Measurements from ENCODE around the gene ACSF2. TPM values are rescaled to one million over a fixed set of nuclear protein-coding genes. Genes with fewer than 3 reads are reported as not detected.

Gene ACSF2
- total and polyA plus RNA-seq, 8 donors: 60.9 to 148 (median 124) TPM

DNA sequence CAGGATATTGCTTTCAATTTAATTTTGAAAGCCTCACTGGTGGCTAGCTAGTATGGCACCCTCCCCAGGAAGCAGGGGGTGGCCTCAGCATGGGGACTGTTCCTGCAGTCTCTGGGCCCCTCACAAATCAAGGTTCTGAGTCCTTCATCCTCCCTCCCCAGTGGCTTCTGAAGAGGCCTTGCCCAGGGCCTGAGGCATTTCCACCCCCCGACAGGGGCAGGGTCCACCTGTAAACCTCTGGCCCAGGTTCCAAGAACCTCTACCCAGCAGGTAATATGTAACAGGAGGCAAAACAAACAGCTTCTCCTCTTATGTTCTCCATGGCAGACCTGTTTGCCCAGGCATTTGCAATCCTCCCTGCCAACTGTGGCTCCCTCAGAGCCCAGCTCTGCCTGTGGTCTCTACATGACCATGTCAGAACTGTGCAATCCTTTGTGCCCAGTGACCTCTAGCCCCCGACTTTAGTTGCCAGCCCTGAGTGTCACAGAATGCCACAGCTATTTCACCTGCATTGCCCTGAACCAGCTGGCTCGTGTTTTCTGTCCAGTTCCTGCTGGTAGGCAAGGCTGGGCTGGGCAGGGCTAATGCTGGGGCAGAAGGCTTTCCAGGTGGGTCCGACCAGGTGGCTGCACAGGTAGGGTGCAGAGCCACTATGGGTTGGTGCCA is 14.3 kb downstream of the ACSF2 start:
- ATAC-seq (peak; percentile 78), DNase-seq (peak in 2 of 4 donors; percentile 53 to 65)
- Histone ChIP-seq H3K4me3 (no peak overlapping the region), H3K9me3 (no peaks in the 10 kb centered on the region), H3K4me1 (peaks cover 4 to 9% of the 10 kb centered on the region in 2 donors), H3K27ac (peak overlapping the region; percentile 38 to 49), H3K36me3 (peaks cover 0 to 8% of the 10 kb centered on the region in 2 donors), H3K27me3 (no peaks in the 10 kb centered on the region)
- intact Hi-C loops (cut with DNase I): no loop called here
- TF ChIP-seq CTCF (IDR thresholded peaks at IDR 0.05): no peak

DNA sequence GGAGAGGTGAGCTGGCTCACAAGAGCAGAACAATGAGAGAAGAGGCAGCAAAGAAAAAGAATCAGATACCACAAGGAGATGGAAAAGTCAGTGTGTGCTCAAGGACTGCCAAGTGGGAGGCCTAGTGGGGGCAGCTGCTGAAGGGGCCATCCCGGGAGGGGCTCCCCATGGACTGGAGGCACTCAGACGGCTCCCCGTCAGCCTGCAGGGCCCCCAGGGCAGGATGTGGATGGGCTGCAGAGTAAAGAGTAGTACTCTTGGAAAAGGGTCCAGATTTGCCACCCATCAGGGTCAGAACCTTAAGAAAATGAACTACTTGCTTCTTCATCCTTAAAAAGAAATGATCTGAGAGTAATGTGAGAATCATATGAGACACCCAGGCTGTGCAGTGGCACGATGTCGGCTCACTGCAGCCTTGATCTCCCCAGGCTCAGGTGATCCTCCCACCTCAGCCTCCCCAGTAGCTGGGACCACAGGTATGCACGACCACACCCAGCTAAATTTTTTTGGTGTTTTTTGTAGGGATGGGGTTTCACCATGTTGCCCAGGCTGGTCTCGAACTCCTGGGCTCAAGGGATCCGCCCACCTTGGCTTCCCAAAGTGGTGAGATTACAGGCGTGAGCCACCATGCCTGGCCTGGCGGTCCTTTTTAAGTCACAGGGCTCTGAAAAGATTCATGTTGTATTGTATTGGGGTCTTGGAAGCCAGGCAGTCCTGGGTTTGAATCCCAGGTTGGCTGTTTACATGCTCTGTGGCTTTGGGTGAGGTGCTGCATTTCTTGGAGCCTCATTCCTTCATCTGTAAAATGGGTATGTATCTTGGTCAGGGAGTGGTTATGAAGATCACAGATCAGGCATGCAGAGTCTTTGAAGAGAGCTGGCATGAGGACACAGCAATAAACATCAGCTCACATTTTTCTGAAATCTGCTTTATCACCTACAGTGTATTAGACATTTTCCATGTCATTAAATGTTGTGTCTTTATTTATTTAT is 15.1 kb downstream of the ACSF2 start:
- TF ChIP-seq CTCF (IDR thresholded peaks at IDR 0.05): no peak
- no peaks in the 10 kb centered on the region for H3K27me3 ChIP-seq
- peaks cover 4 to 15% of the 10 kb centered on the region in 2 donors for H3K4me1 ChIP-seq
- peaks cover 0 to 8% of the 10 kb centered on the region in 2 donors for H3K36me3 ChIP-seq
- no peak for ATAC-seq
- H3K9me3 ChIP-seq: no peaks in the 10 kb centered on the region
- intact Hi-C loops (cut with DNase I): no loop called here
- no peak overlapping the region for H3K4me3 ChIP-seq
- no peak for DNase-seq
- H3K27ac ChIP-seq: peak overlapping the region; percentile 38 to 49

DNA sequence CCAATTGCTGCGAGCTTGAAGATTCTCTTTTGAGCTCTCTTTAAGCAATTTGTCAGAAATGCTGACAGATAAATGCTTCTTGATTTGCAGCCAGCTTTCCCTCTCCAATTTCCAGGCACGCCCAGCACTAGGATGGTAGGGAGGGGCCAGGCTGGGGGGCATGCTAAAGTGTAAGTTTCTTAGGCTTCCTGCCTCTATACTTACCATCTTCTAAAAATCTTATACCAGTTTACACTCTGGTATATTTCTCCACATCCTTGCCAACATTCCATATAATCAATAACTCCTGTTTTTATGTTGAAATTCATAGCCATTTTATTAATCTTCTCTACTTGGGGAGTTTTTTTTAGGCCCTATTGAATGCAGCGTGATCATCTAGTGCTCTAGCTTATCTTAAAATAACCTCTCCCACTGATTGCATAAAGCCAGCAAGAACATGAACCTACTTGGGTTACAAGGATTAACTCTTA is 17.5 kb downstream of the ACSF2 start:
- no peaks in the 10 kb centered on the region for H3K9me3 ChIP-seq
- TF ChIP-seq CTCF (IDR thresholded peaks at IDR 0.05): no peak
- intact Hi-C loops (cut with DNase I): no loop called here
- no peaks in the 10 kb centered on the region for H3K27me3 ChIP-seq
- H3K27ac ChIP-seq: peak overlapping the region; percentile 28 to 58
- H3K4me1 ChIP-seq: peaks cover 8 to 16% of the 10 kb centered on the region in 2 donors
- no peak for DNase-seq
- no peak overlapping the region for H3K4me3 ChIP-seq
- no peaks in the 10 kb centered on the region for H3K36me3 ChIP-seq
- peak; percentile 38 for ATAC-seq

DNA sequence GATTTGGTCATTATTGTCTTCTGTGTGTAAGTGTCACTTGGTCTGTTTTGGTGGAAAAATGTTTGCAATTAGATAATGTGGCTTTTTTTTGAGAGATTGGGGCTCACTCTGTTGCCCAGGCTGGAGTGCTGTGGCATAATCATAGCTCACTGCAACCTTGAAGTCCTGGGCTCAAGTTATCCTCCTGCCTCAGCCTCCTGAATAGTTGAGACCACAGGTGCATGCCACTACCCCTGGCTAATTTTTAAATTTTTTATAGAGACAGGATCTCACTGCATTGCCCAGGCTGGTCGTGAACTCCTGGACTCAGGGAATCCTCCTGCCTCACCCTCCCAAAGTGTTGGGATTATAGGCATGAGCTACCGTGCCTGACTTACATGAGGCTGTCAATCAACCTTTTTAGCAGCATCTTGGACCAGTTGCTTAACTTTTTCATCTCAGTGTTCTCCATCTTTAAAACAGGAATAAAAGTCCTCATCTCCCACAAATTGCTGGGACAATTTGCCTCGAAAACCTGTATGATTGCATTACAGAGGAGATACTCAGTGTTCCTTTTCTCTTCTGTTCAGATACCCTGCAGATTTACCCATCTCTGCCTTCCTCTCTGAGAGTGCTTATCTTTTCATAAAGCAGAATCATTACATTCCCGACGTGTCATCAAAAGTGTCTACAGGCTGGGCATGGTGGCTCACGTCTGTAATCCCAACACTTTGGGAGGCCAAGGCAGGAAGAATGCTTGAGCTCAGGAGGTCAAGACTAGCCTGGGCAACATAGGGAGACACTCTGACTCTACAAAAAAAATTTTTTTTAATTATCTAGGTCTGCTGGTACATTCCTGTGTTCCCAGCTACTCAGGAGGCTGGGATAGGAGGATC is 19.1 kb downstream of the ACSF2 start:
- Histone ChIP-seq H3K4me1 (peaks cover 11 to 16% of the 10 kb centered on the region in 2 donors), H3K27ac (no peak overlapping the region)
- no peak for TF ChIP-seq CTCF (IDR thresholded peaks at IDR 0.05)

More for the DNA sequence above, 19.1 kb downstream of the ACSF2 start:
- no peak for DNase-seq
- no peaks in the 10 kb centered on the region for H3K27me3 ChIP-seq
- intact Hi-C loops (cut with DNase I): no loop called here
- H3K4me3 ChIP-seq: no peak overlapping the region
- H3K9me3 ChIP-seq: no peaks in the 10 kb centered on the region
- no peak for ATAC-seq
- no peaks in the 10 kb centered on the region for H3K36me3 ChIP-seq
